IPS DF 6.9 (cell line): ENCODE data around the gene XXYLT1.

Experiments
- DNase-seq: peaks from one replicate; pipeline ENCODE4 v3.0.0-alpha.2; 2013; ENCODE audit warnings: low read depth, low spot score
- H3K27ac ChIP-seq: one replicate; pipeline ENCODE4 v1.5.1; 2013; ENCODE audit warnings: low read length, control low read depth
- H3K27me3 ChIP-seq: 2 replicates; pipeline ENCODE4 v1.6.1; 2013; ENCODE audit warnings: mild to moderate bottlenecking, low read length; ENCODE audit not compliant: control insufficient read depth, insufficient read depth
- H3K36me3 ChIP-seq: 2 replicates; pipeline ENCODE4 v1.6.1; 2013; ENCODE audit warnings: low read length; ENCODE audit not compliant: control insufficient read depth, insufficient read depth
- H3K4me1 ChIP-seq: 2 replicates; pipeline ENCODE4 v1.6.1; 2013; ENCODE audit warnings: low read length; ENCODE audit not compliant: control insufficient read depth, insufficient read depth
- H3K4me3 ChIP-seq: 2 replicates; pipeline ENCODE4 v1.5.1; 2013; ENCODE audit warnings: mild to moderate bottlenecking, low read length
- H3K9me3 ChIP-seq: 2 replicates; pipeline ENCODE4 v1.6.1; 2013; ENCODE audit warnings: low read length, inconsistent platforms; ENCODE audit not compliant: control insufficient read depth, insufficient read depth
- WGBS: extraction: QIAGEN DNeasy Blood & Tissue Kit; methylation state at CpG from one replicate; pipeline ENCODE4 v1.1.7; 2013; ENCODE audit warnings: mixed read lengths, missing lambda C conversion rate; ENCODE audit not compliant: insufficient read length, insufficient coverage; 5-methylcytosine and 5-hydroxymethylcytosine counted together

Gene XXYLT1

DNA sequence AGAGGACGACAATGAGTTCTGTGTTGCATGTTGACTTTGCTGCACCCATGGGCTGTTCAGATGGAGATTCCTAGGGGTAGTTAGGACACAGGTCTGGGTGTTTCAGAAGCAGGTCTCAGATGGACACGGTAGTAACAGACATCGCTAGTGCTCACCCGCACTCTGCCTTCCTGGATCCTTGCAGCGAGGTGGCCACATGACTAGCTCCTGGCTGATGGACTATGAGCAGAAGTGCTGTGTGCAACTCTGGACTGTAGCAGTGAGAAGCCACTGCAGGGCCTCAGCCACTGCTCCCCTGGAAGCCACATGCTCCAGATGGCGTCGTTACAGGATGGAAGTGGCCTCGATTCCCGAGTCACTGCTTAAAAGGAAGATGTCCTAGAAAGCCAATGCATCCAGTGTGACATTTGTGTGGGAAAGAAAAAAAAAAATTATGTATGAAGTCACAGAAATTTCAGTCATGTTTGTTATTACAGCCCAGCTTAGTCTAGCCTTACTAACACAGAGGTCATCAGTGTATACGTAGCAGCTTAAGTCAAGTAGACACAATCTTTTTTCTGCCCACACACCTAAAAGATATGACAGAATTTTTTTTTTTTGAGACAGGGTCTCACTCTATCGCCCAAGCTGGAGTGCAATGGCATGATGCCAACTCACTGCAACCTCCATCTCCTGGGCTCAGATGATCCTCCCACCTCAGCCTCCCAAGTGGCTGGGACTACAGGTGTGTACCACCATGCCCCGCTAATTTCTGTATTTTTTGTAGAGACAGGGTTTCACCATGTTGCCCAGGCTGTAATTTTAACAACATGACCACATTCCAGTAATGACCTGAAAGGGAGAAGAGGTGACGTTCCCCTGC lies 95.3 kb downstream of the XXYLT1 start:
- whole genome bisulfite sequencing: no CpG with 5 or more reads among the region's 13 CpGs
- Histone ChIP-seq H3K4me1 (peaks cover 8% of the 10 kb centered on the region), H3K27me3 (no peaks in the 10 kb centered on the region), H3K4me3 (no peak overlapping the region), H3K27ac (no peak overlapping the region), H3K9me3 (no peaks in the 10 kb centered on the region), H3K36me3 (no peaks in the 10 kb centered on the region)
- no peak for DNase-seq

GRCh38 chr3:195175076-195175475 lies 95.9 kb downstream of the XXYLT1 start:
- no peaks in the 10 kb centered on the region for H3K27me3 ChIP-seq
- DNase-seq: no peak
- no peak overlapping the region for H3K4me3 ChIP-seq
- no peaks in the 10 kb centered on the region for H3K36me3 ChIP-seq
- no CpG with 5 or more reads among the region's 11 CpGs for WGBS
- no peaks in the 10 kb centered on the region for H3K9me3 ChIP-seq
- H3K27ac ChIP-seq: no peak overlapping the region
- H3K4me1 ChIP-seq: peaks cover 7% of the 10 kb centered on the region

- H3K36me3 ChIP-seq: no peaks in the 10 kb centered on the region
- H3K27ac ChIP-seq: no peak overlapping the region
- H3K9me3 ChIP-seq: no peaks in the 10 kb centered on the region
- no peaks in the 10 kb centered on the region for H3K27me3 ChIP-seq
- DNase-seq: no peak
- WGBS: no CpG with 5 or more reads among the region's 9 CpGs
- H3K4me3 ChIP-seq: no peak overlapping the region
- peaks cover 4% of the 10 kb centered on the region for H3K4me1 ChIP-seq
Measured at GRCh38 chr3:195173657-195174056, 97.3 kb downstream of the XXYLT1 start.

DNA sequence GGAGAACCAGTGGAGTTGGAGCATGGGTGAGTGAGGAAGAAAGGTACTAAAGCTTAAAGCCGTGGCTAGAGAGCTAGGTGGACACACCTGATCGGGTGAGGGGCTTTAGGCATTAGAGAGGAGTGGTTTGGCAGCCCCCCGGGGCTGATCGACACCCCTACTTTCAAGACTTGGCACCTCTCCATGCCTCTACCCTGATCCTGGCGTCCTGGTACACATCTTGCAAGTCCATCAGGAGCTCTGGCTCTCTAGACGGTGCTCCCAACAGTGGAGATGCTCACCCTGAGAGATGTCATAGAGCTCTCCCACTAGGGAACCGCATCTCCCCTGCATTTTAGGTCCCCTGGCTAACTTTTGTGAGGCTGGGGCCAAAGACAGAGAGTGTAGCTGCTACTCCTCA lies 98.1 kb downstream of the XXYLT1 start:
- Histone ChIP-seq H3K27me3 (no peaks in the 10 kb centered on the region), H3K36me3 (no peaks in the 10 kb centered on the region), H3K4me3 (no peak overlapping the region), H3K27ac (no peak overlapping the region), H3K4me1 (peaks cover 2% of the 10 kb centered on the region; the same call in 1 of the 2 replicates), H3K9me3 (no peaks in the 10 kb centered on the region)
- no CpG with 5 or more reads among the region's 7 CpGs for WGBS
- no peak for DNase-seq

GRCh38 chr3:195172039-195172684 lies 98.8 kb downstream of the XXYLT1 start:
- Histone ChIP-seq H3K27ac (no peak overlapping the region), H3K36me3 (no peaks in the 10 kb centered on the region), H3K4me1 (peaks cover 2% of the 10 kb centered on the region; the same call in 1 of the 2 replicates), H3K27me3 (no peaks in the 10 kb centered on the region), H3K9me3 (no peaks in the 10 kb centered on the region), H3K4me3 (no peak overlapping the region)
- WGBS: no CpG with 5 or more reads among the region's 11 CpGs
- DNase-seq: no peak

GRCh38 chr3:195171093-195171873 lies 99.7 kb downstream of the XXYLT1 start:
- no peak overlapping the region for H3K27ac ChIP-seq
- no CpG with 5 or more reads among the region's 15 CpGs for WGBS
- peaks cover 2% of the 10 kb centered on the region; the same call in 1 of the 2 replicates for H3K4me1 ChIP-seq
- DNase-seq: no peak
- H3K36me3 ChIP-seq: no peaks in the 10 kb centered on the region
- H3K9me3 ChIP-seq: no peaks in the 10 kb centered on the region
- H3K4me3 ChIP-seq: no peak overlapping the region
- H3K27me3 ChIP-seq: no peaks in the 10 kb centered on the region

- no peak for DNase-seq
- Histone ChIP-seq H3K4me1 (peaks cover 2% of the 10 kb centered on the region; the same call in 1 of the 2 replicates), H3K27me3 (no peaks in the 10 kb centered on the region), H3K9me3 (no peaks in the 10 kb centered on the region), H3K27ac (no peak overlapping the region), H3K36me3 (no peaks in the 10 kb centered on the region), H3K4me3 (no peak overlapping the region)
- WGBS: no CpG with 5 or more reads among the region's 5 CpGs
Measured at GRCh38 chr3:195170496-195170895, 100.5 kb downstream of the XXYLT1 start.

DNA sequence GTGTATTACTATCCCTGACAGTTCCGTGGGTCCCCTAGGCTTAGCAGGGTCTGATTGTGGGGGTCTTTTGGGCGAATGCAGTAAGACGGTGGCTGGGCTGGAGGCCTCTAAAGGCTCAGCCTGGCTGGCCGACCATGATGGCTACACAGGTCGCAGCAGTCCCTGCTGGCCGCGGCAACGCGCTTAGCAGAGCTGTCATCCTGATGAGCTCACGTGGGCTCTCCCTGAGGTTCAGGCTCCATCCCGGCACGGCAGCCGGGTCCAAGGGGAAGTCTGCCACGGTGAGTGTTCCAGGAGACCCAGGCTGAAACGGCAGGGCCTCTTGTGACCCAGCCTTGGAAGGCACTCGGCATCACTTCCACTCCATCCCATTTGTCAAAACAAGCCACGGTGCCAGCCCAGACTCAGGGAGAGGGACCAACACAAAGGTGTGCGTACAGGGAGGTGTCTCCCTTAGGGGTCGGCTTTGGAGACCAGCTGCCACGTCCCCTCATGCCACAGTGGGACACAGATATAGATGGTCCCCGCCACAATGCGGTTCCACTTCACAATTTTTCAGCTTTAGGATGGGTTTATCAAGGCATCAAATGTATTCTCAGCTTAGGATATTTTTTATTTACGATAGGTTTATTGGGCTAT lies 101.8 kb downstream of the XXYLT1 start:
- H3K27ac ChIP-seq: no peak overlapping the region
- no CpG with 5 or more reads among the region's 23 CpGs for WGBS
- no peaks in the 10 kb centered on the region for H3K36me3 ChIP-seq

DNA sequence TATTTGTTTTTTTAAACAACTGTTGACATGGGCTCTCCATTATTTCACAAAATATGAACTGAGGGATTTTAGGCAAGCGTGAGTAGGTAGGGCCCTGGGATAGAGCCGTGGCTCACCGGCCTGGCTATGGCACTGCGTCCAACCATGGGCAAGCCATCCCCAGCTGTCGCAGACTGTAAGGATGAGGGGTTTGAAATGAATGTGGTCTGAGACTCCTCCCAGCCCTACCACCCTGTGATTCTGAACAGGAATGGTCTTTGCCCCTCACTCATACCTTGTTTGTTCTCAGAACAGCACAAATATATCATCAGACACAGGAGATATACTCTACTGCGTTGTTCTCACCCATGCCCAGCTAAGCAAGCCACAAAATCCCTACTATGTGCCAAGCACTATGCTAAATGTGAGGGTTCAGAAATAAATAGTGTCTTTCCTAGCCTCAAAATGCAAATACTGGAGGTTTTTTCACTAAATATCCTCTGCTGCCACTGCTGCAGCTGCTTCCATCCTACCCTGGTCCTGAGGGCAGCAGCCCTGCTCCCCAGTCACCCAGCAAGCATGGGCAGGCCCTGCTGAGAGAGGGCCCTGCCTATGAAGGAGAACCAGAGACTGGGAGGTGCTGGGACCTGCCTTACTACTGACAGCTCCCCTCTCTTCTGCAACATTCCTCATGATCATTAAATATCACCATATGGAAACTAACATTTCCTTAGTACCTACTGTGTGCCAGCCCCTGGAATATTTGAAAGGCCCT lies 102.8 kb downstream of the XXYLT1 start:
- Histone ChIP-seq H3K27ac (no peak overlapping the region), H3K27me3 (no peaks in the 10 kb centered on the region), H3K9me3 (no peaks in the 10 kb centered on the region), H3K4me1 (no peaks in the 10 kb centered on the region), H3K36me3 (no peaks in the 10 kb centered on the region), H3K4me3 (no peak overlapping the region; the same call in 1 of the 2 replicates)
- no CpG with 5 or more reads among the region's 6 CpGs for WGBS
- DNase-seq: no peak

More for the DNA sequence above, 101.8 kb downstream of the XXYLT1 start:
- H3K27me3 ChIP-seq: no peaks in the 10 kb centered on the region
- DNase-seq: no peak
- H3K4me1 ChIP-seq: peaks cover 2% of the 10 kb centered on the region; the same call in 1 of the 2 replicates
- no peak overlapping the region for H3K4me3 ChIP-seq
- H3K9me3 ChIP-seq: no peaks in the 10 kb centered on the region
